Lower lobe of right lung (tissue), 2 donors: ENCODE measurements around the gene DIP2B. TPM values are rescaled to one million over a fixed set of nuclear protein-coding genes. Genes with fewer than 3 reads are reported as not detected.
A peak's percentile ranks its signal among the peaks of the same experiment; 100 is the strongest.

Experiments used
- ATAC-seq, 2 donors: fragments of 200-7000 bp; cut with Tn5 transposase; one replicate each; pipeline ENCODE4 v1.9.1; 2020 to 2022; ENCODE audit warnings: mild to moderate bottlenecking in 2 of 2, moderate library complexity in 2 of 2
- DNase-seq: peaks from one replicate; pipeline ENCODE4 v3.0.0-alpha.2; 2020
- H3K27ac ChIP-seq: fragments of 200-600 bp; one replicate; pipeline ENCODE4 v1.8.0; 2022
- H3K27me3 ChIP-seq: fragments of 200-600 bp; one replicate; pipeline ENCODE4 v1.8.0; 2022; ENCODE audit warnings: low read depth
- H3K36me3 ChIP-seq: fragments of 200-600 bp; one replicate; pipeline ENCODE4 v1.8.0; 2022; ENCODE audit warnings: mild to moderate bottlenecking
- H3K4me1 ChIP-seq: fragments of 200-600 bp; one replicate; pipeline ENCODE4 v1.8.0; 2022
- H3K4me3 ChIP-seq: fragments of 200-600 bp; one replicate; pipeline ENCODE4 v1.8.0; 2022; ENCODE audit warnings: mild to moderate bottlenecking
- H3K9me3 ChIP-seq: fragments of 200-600 bp; one replicate; pipeline ENCODE4 v1.8.0; 2022
- CTCF ChIP-seq: fragments of 200-600 bp; IDR thresholded peaks from one replicate; pipeline ENCODE4 v1.8.0; 2022; ENCODE audit warnings: antibody characterized with exemption, mild to moderate bottlenecking
- intact Hi-C: fragments of 100-400 bp; cut with DNase I; formaldehyde crosslinking; loops from one replicate; pipeline ENCODE4 v1.11.0; 2022
- total RNA-seq: library from RNA; stranded (reverse); fragmentation: NEBNext Ultra II Directional; extraction: Animal tissue kit (Norgen Biotek cat#: 25700); gene quantifications from one replicate; pipeline ENCODE4 v1.2.1, GENCODE V29; 2021
- donor health status: DM: no; HTN: yes; CAD: no; lungs with severe emphysema.

The DIP2B gene
- total RNA-seq, 1 donor from 2014 or later = 32.8 TPM

- Histone ChIP-seq H3K36me3 (no peaks in the 10 kb centered on the region), H3K9me3 (no peaks in the 10 kb centered on the region), H3K4me3 (no peak overlapping the region), H3K27ac (no peak overlapping the region), H3K4me1 (peaks cover 23% of the 10 kb centered on the region), H3K27me3 (no peaks in the 10 kb centered on the region)
- ATAC-seq (peak; percentile 36 to 50), DNase-seq (no peak)
- intact Hi-C loops = no loop called here
- no peak for TF ChIP-seq CTCF
These were observed 104.6 kb downstream of the DIP2B start for GRCh38 chr12:50609292-50609874.

DNA sequence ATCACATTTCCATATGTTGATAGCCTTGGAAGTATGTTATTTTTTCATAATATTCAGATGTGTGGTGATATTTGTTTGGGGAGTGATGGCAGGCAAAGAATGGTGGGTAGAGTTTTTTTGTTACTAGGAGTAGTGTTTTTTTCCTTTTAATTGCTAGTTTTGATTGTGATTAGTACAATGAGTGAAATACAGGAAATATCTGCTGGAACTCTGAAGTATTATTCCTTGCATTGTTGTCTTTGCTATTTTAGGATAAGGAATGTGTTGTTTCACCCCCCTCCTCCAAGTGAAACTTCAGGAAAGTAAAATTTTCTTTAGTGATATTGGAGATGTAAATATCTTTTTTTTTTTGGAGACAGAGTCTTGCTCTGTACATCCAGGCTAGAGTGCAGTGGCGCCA, 105.4 kb downstream of the DIP2B start:
- no peak for ATAC-seq
- Histone ChIP-seq H3K36me3 (no peaks in the 10 kb centered on the region), H3K4me1 (peaks cover 25% of the 10 kb centered on the region), H3K4me3 (no peak overlapping the region), H3K27me3 (no peaks in the 10 kb centered on the region), H3K9me3 (no peaks in the 10 kb centered on the region), H3K27ac (no peak overlapping the region)
- no peak for TF ChIP-seq CTCF
- no peak for DNase-seq
- intact Hi-C loops = no loop called here

DNA sequence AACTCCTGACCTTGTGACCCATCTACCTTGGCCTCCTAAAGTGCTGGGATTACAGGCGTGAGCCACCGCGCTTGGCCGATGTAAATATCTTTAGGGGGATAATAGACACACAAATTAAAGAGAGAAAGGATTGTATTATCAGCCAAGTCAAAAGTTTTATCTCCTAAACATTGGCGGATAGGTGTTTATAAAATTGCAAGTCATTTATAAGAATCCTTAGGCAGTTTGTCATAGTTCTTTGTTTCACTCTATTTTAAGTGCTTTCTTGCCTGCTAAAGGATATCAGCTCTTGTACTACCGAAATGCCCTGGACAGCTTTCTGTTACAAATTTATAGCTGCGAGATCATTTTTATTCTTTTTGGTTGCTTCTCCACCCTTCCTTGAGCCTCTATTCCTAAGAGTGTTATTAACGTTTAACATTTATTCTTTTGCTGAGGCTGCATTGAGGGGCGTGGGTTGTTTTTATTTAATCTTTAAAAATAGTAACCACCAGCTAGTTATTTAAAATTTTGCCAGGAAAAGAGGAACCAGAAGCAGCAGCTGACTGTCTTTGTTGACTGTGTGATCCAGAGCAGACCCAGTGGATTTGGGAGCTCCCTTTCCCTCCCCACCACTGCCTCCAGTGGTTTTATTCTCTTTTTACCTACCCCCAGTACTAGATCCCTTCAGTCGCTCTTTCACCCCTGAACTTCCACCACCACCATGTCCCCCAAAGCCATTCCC, 106.4 kb downstream of the DIP2B start:
- Histone ChIP-seq H3K27ac (no peak overlapping the region), H3K27me3 (no peaks in the 10 kb centered on the region), H3K9me3 (no peaks in the 10 kb centered on the region), H3K4me1 (peaks cover 25% of the 10 kb centered on the region), H3K4me3 (no peak overlapping the region), H3K36me3 (no peaks in the 10 kb centered on the region)
- DNase-seq (no peak), ATAC-seq (no peak)
- intact Hi-C loops = no loop called here
- no peak for TF ChIP-seq CTCF

DNA sequence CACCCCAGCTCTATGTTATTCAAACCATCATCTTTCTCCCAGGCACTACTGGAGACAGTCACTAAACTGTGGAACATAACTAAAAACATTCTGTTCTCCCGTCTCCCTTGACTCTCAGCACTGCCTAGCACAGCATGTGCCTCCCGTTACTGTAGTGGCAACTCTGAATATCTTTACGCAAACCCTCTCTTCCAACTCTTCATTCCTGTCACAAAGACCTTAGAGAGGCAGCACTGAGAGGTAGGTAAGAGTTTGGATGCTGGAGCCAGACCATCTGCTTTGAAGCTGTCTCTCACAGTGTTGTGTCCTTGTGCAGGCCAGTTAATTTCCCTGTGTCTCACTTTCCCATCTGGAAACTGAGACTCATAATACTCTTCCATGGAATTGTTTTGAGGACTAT, 108.1 kb downstream of the DIP2B start:
- DNase-seq = no peak
- no peak overlapping the region for H3K27ac ChIP-seq
- intact Hi-C loops = no loop called here
- no peaks in the 10 kb centered on the region for H3K9me3 ChIP-seq
- peaks cover 18% of the 10 kb centered on the region for H3K4me1 ChIP-seq
- H3K36me3 ChIP-seq = no peaks in the 10 kb centered on the region
- no peak for ATAC-seq
- H3K27me3 ChIP-seq = no peaks in the 10 kb centered on the region
- H3K4me3 ChIP-seq = no peak overlapping the region
- TF ChIP-seq CTCF = no peak

- no peak for ATAC-seq
- H3K4me1 ChIP-seq = peaks cover 18% of the 10 kb centered on the region
- no peaks in the 10 kb centered on the region for H3K27me3 ChIP-seq
- intact Hi-C loops = no loop called here
- H3K36me3 ChIP-seq = no peaks in the 10 kb centered on the region
- no peak for DNase-seq
- no peaks in the 10 kb centered on the region for H3K9me3 ChIP-seq
- no peak for TF ChIP-seq CTCF
- no peak overlapping the region for H3K27ac ChIP-seq
- H3K4me3 ChIP-seq = no peak overlapping the region
These were observed 108.7 kb downstream of the DIP2B start for GRCh38 chr12:50613463-50613862.
